GM23338 (cell line): ENCODE data around the gene CRACR2B. TPM values are rescaled to one million over a fixed set of nuclear protein-coding genes. Genes with fewer than 3 reads are reported as not detected.
A peak's percentile ranks its signal among the peaks of the same experiment; 100 is the strongest.

Source experiments
- ATAC-seq: fragments of 200-7000 bp; cut with Tn5 transposase; 3 replicates; pipeline ENCODE4 v1.9.1; 2020
- DNase-seq: peaks from one replicate; pipeline ENCODE4 v3.0.0-alpha.2; 2015; ENCODE audit warnings: low spot score
- H2AFZ ChIP-seq: fragments of 200-600 bp; sonication (generic); 2 replicates; pipeline ENCODE4 v1.8.0; 2016; ENCODE audit warnings: antibody characterized with exemption, mild to moderate bottlenecking, moderate library complexity
- H3F3A ChIP-seq: fragments of 200-600 bp; sonication (generic); replicated peaks from 2 replicates; pipeline ENCODE4 v1.8.0; 2017; ENCODE audit warnings: antibody characterized with exemption, mixed run types, low read depth
- H3K27ac ChIP-seq: fragments of 200-600 bp; sonication (generic); 2 replicates; pipeline ENCODE4 v1.6.1; 2016; ENCODE audit warnings: low read depth
- H3K27me3 ChIP-seq: fragments of 200-600 bp; sonication (generic); 2 replicates; pipeline ENCODE4 v1.8.0; 2016; ENCODE audit warnings: mild to moderate bottlenecking, mixed run types, moderate library complexity; ENCODE audit not compliant: insufficient read depth
- H3K36me3 ChIP-seq: fragments of 200-600 bp; sonication (generic); 2 replicates; pipeline ENCODE4 v1.8.0; 2016; ENCODE audit warnings: mild to moderate bottlenecking; ENCODE audit not compliant: insufficient read depth
- H3K4me1 ChIP-seq: fragments of 200-600 bp; sonication (generic); 2 replicates; pipeline ENCODE4 v1.8.0; 2016; ENCODE audit warnings: mild to moderate bottlenecking, moderate library complexity; ENCODE audit not compliant: insufficient read depth
- H3K4me2 ChIP-seq: fragments of 200-600 bp; sonication (generic); 2 replicates; pipeline ENCODE4 v1.7.1; 2017; ENCODE audit warnings: mixed run types
- H3K4me3 ChIP-seq: fragments of 200-600 bp; sonication (generic); 2 replicates; pipeline ENCODE4 v1.6.1; 2016; ENCODE audit warnings: mixed run types
- H3K79me2 ChIP-seq: fragments of 200-600 bp; sonication (generic); replicated peaks from 2 replicates; pipeline ENCODE4 v1.8.0; 2017; ENCODE audit warnings: mild to moderate bottlenecking; ENCODE audit not compliant: insufficient read depth
- H3K9me2 ChIP-seq: fragments of 200-600 bp; sonication (generic); 2 replicates; pipeline ENCODE4 v1.8.0; 2017; ENCODE audit not compliant: insufficient read depth
- H4K20me1 ChIP-seq: fragments of 200-600 bp; sonication (generic); replicated peaks from 2 replicates; pipeline ENCODE4 v1.8.0; 2017; ENCODE audit warnings: mild to moderate bottlenecking; ENCODE audit not compliant: insufficient read depth
- H3K27ac Mint-ChIP-seq: 2 replicates; pipeline ENCODE4 v1.8.0; 2020; ENCODE audit warnings: inconsistent platforms, mild to moderate bottlenecking, moderate library complexity, mixed read lengths
- H3K27me3 Mint-ChIP-seq: 3 replicates; pipeline ENCODE4 v1.8.0; 2022; ENCODE audit warnings: low read depth, mild to moderate bottlenecking, moderate library complexity, mixed read lengths, inconsistent platforms; ENCODE audit not compliant: insufficient read depth, poor library complexity
- H3K36me3 Mint-ChIP-seq: 3 replicates; pipeline ENCODE4 v1.8.0; 2021; ENCODE audit warnings: low read depth, mild to moderate bottlenecking, inconsistent platforms, moderate library complexity, mixed read lengths
- H3K4me1 Mint-ChIP-seq: 3 replicates; pipeline ENCODE4 v1.8.0; 2020; ENCODE audit warnings: mild to moderate bottlenecking, inconsistent platforms, mixed read lengths
- H3K4me3 Mint-ChIP-seq: 3 replicates; pipeline ENCODE4 v1.8.0; 2021; ENCODE audit warnings: moderate library complexity, mild to moderate bottlenecking, inconsistent platforms, mixed read lengths
- H3K9me3 Mint-ChIP-seq: 3 replicates; pipeline ENCODE4 v1.8.0; 2020; ENCODE audit warnings: moderate library complexity, mild to moderate bottlenecking, inconsistent platforms, mixed read lengths
- CREB1 ChIP-seq: fragments of 250-450 bp; sonication (Bioruptor Pico); IDR thresholded peaks from 2 replicates; pipeline ENCODE4 v1.5.0; 2020; ENCODE audit warnings: low read depth, mild to moderate bottlenecking, moderate library complexity
- EZH2 ChIP-seq: fragments of 200-600 bp; sonication (generic); IDR thresholded peaks from one replicate; pipeline ENCODE4 v1.8.0; 2017; ENCODE audit warnings: antibody characterized with exemption, mild to moderate bottlenecking, low read depth; ENCODE audit not compliant: unreplicated experiment
- EZH2phosphoT487 ChIP-seq: fragments of 200-600 bp; sonication (generic); IDR thresholded peaks from one replicate; pipeline ENCODE4 v1.8.1; 2018; ENCODE audit warnings: antibody characterized with exemption; ENCODE audit not compliant: unreplicated experiment
- JUNB ChIP-seq: IDR thresholded peaks from one replicate; pipeline ENCODE4 v1.6.1; 2016; ENCODE audit warnings: antibody characterized with exemption; ENCODE audit not compliant: unreplicated experiment
- NANOG ChIP-seq: IDR thresholded peaks from 2 replicates; pipeline ENCODE4 v1.6.1; 2016; ENCODE audit warnings: antibody characterized with exemption, borderline replicate concordance
- POLR2AphosphoS5 ChIP-seq: IDR thresholded peaks from 2 replicates; pipeline ENCODE4 v1.6.1; 2016; ENCODE audit warnings: antibody characterized with exemption, low read depth
- STAT1 ChIP-seq: IDR thresholded peaks from one replicate; pipeline ENCODE4 v1.6.1; 2016; ENCODE audit warnings: antibody characterized with exemption; ENCODE audit not compliant: unreplicated experiment
- ZNF114 ChIP-seq: fragments of 250-450 bp; sonication (Bioruptor Pico); IDR thresholded peaks from 2 replicates; pipeline ENCODE4 v1.5.0; 2020; ENCODE audit warnings: mild to moderate bottlenecking, moderate library complexity
- ZNF331 ChIP-seq: fragments of 250-450 bp; sonication (Bioruptor Pico); IDR thresholded peaks from 2 replicates; pipeline ENCODE4 v1.5.0; 2020; ENCODE audit warnings: low read depth, mild to moderate bottlenecking, moderate library complexity
- polyA plus RNA-seq: library from polyadenylated mRNA; unstranded; fragments of >200 nt; fragmentation: Nextera tagmentation; extraction: Ambion mirVana; gene quantifications from 2 replicates; pipeline ENCODE4 v1.2.1, GENCODE V29; 2016
- total RNA-seq: library from RNA; depleted of rRNA; stranded (reverse); fragments of >200 nt; shearing (Covaris generic); gene quantifications from 2 replicates; pipeline ENCODE4 v1.2.3, GENCODE V29; 2014
- TF ChIP-seq, protein P1 (sequence below): fragments of 250-450 bp; sonication (Bioruptor Pico); IDR thresholded peaks from 2 replicates; pipeline ENCODE4 v1.5.0; 2020; ENCODE audit warnings: mild to moderate bottlenecking, moderate library complexity
- TF ChIP-seq, protein P2 (sequence below): IDR thresholded peaks from one replicate; pipeline ENCODE4 v1.6.1; 2018; ENCODE audit warnings: antibody characterized with exemption; ENCODE audit not compliant: unreplicated experiment
- TF ChIP-seq, protein P3 (sequence below), 2 experiments: fragments of 200-600 bp in 1 of 2; sonication (generic) in 1 of 2; conservative IDR thresholded peaks; 2 replicates each; pipeline versions ENCODE4 v1.5.1 to v1.6.1; 2016 to 2017; ENCODE audit warnings: antibody characterized with exemption in 2 of 2, low read depth in 2 of 2, mild to moderate bottlenecking in 2 of 2, moderate library complexity in 1 of 2
- TF ChIP-seq, protein P4 (sequence below): IDR thresholded peaks from 2 replicates; pipeline ENCODE4 v1.6.1; 2016; ENCODE audit warnings: antibody characterized with exemption

CRACR2B gene
- total and polyA plus RNA-seq, 2 experiments from 2014 or later: 55.9 to 64.1 TPM

DNA sequence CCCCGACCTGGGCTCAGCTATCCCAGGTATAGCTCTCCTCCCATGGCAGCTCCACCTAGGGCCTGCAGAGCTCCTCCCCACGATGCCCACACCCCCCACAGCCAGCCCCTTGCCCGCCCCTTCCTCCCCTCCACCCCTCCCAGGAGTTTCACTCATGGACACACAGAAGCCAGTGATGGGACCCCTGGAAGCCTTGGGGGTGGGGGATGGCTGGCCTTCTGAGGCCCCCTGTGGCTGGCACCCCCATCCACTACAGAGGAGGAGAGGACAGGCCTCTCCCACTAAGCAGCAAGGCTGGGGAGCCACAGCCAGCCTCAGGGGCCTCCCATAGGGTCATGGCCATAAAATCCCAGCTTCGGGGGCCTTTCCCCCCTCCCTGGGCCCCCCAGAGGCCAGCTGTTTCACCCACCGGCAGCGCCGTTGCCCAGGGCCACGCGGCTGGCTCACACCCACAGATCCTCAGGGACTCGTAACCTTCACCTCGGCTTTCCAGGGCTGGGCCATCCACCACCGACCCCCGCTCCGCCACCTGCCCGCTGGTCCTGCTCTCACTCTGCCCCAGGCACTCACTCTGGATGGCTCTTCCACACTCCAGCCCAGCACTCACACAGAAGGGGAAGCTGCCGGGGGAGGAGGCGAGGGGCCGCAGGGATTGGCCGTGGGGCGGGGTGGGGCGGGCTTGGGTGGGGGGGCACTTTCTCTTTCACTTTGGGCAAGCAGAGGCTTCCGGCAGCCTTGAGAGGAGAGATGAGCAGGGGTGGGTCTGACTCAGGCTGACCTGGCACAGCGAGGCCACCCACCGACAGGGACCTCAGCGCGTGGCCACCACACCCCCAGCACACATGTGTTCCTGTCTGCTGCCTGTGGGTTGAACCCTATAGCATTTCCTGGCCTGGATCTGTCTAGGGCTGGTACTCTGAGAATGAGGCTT is 31.8 kb upstream of the CRACR2B start:
- 0 out of 2 replicates have a peak, but pooled peaks cover 3% of the 10 kb centered on the region for H4K20me1 ChIP-seq
- H3K27me3 ChIP-seq: no peaks in the 10 kb centered on the region
- Mint-ChIP-seq H3K27me3 (peaks cover 5% of the 10 kb centered on the region), H3K9me3 (no peaks in the 10 kb centered on the region), H3K36me3 (peaks cover 8% of the 10 kb centered on the region; the same call in 2 of the 3 replicates), H3K27ac (no peak overlapping the region; the same call in 1 of the 2 replicates), H3K4me3 (peak overlapping the region; percentile 81), H3K4me1 (peaks cover 20% of the 10 kb centered on the region; the same call in 2 of the 3 replicates)
- peak overlapping the region; percentile 95 for H3K4me2 ChIP-seq
- H3K9me2 ChIP-seq: no peaks in the 10 kb centered on the region
- H3K27ac ChIP-seq: no peak overlapping the region
- peak; percentile 57 for DNase-seq
- ATAC-seq: peak; percentile 24
- peak overlapping the region; percentile 86; the same call in 1 of the 2 replicates for H3K4me3 ChIP-seq
- H2AFZ ChIP-seq: no peak overlapping the region
- TF ChIP-seq ZNF114 (CRISPR knock-in tag) (no peak), CREB1 (CRISPR knock-in tag) (no peak), EZH2 (no peak), EZH2phosphoT487 (no peak), NANOG (no peak), ZNF331 (CRISPR knock-in tag) (no peak), JUNB (no peak), STAT1 (no peak), POLR2AphosphoS5 (no peak)
- TF ChIP-seq, protein P1, sequence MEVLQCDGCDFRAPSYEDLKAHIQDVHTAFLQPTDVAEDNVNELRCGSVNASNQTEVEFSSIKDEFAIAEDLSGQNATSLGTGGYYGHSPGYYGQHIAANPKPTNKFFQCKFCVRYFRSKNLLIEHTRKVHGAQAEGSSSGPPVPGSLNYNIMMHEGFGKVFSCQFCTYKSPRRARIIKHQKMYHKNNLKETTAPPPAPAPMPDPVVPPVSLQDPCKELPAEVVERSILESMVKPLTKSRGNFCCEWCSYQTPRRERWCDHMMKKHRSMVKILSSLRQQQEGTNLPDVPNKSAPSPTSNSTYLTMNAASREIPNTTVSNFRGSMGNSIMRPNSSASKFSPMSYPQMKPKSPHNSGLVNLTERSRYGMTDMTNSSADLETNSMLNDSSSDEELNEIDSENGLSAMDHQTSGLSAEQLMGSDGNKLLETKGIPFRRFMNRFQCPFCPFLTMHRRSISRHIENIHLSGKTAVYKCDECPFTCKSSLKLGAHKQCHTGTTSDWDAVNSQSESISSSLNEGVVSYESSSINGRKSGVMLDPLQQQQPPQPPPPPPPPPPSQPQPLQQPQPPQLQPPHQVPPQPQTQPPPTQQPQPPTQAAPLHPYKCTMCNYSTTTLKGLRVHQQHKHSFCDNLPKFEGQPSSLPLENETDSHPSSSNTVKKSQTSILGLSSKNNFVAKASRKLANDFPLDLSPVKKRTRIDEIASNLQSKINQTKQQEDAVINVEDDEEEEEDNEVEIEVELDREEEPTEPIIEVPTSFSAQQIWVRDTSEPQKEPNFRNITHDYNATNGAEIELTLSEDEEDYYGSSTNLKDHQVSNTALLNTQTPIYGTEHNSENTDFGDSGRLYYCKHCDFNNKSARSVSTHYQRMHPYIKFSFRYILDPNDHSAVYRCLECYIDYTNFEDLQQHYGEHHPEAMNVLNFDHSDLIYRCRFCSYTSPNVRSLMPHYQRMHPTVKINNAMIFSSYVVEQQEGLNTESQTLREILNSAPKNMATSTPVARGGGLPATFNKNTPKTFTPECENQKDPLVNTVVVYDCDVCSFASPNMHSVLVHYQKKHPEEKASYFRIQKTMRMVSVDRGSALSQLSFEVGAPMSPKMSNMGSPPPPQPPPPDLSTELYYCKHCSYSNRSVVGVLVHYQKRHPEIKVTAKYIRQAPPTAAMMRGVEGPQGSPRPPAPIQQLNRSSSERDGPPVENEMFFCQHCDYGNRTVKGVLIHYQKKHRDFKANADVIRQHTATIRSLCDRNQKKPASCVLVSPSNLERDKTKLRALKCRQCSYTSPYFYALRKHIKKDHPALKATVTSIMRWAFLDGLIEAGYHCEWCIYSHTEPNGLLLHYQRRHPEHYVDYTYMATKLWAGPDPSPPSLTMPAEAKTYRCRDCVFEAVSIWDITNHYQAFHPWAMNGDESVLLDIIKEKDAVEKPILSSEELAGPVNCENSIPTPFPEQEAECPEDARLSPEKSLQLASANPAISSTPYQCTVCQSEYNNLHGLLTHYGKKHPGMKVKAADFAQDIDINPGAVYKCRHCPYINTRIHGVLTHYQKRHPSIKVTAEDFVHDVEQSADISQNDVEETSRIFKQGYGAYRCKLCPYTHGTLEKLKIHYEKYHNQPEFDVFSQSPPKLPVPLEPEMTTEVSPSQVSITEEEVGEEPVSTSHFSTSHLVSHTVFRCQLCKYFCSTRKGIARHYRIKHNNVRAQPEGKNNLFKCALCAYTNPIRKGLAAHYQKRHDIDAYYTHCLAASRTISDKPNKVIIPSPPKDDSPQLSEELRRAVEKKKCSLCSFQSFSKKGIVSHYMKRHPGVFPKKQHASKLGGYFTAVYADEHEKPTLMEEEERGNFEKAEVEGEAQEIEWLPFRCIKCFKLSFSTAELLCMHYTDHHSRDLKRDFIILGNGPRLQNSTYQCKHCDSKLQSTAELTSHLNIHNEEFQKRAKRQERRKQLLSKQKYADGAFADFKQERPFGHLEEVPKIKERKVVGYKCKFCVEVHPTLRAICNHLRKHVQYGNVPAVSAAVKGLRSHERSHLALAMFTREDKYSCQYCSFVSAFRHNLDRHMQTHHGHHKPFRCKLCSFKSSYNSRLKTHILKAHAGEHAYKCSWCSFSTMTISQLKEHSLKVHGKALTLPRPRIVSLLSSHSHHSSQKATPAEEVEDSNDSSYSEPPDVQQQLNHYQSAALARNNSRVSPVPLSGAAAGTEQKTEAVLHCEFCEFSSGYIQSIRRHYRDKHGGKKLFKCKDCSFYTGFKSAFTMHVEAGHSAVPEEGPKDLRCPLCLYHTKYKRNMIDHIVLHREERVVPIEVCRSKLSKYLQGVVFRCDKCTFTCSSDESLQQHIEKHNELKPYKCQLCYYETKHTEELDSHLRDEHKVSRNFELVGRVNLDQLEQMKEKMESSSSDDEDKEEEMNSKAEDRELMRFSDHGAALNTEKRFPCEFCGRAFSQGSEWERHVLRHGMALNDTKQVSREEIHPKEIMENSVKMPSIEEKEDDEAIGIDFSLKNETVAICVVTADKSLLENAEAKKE (CRISPR knock-in tag): no peak
- TF ChIP-seq, protein P2, sequence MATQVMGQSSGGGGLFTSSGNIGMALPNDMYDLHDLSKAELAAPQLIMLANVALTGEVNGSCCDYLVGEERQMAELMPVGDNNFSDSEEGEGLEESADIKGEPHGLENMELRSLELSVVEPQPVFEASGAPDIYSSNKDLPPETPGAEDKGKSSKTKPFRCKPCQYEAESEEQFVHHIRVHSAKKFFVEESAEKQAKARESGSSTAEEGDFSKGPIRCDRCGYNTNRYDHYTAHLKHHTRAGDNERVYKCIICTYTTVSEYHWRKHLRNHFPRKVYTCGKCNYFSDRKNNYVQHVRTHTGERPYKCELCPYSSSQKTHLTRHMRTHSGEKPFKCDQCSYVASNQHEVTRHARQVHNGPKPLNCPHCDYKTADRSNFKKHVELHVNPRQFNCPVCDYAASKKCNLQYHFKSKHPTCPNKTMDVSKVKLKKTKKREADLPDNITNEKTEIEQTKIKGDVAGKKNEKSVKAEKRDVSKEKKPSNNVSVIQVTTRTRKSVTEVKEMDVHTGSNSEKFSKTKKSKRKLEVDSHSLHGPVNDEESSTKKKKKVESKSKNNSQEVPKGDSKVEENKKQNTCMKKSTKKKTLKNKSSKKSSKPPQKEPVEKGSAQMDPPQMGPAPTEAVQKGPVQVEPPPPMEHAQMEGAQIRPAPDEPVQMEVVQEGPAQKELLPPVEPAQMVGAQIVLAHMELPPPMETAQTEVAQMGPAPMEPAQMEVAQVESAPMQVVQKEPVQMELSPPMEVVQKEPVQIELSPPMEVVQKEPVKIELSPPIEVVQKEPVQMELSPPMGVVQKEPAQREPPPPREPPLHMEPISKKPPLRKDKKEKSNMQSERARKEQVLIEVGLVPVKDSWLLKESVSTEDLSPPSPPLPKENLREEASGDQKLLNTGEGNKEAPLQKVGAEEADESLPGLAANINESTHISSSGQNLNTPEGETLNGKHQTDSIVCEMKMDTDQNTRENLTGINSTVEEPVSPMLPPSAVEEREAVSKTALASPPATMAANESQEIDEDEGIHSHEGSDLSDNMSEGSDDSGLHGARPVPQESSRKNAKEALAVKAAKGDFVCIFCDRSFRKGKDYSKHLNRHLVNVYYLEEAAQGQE: no peak
- TF ChIP-seq, protein P3, sequence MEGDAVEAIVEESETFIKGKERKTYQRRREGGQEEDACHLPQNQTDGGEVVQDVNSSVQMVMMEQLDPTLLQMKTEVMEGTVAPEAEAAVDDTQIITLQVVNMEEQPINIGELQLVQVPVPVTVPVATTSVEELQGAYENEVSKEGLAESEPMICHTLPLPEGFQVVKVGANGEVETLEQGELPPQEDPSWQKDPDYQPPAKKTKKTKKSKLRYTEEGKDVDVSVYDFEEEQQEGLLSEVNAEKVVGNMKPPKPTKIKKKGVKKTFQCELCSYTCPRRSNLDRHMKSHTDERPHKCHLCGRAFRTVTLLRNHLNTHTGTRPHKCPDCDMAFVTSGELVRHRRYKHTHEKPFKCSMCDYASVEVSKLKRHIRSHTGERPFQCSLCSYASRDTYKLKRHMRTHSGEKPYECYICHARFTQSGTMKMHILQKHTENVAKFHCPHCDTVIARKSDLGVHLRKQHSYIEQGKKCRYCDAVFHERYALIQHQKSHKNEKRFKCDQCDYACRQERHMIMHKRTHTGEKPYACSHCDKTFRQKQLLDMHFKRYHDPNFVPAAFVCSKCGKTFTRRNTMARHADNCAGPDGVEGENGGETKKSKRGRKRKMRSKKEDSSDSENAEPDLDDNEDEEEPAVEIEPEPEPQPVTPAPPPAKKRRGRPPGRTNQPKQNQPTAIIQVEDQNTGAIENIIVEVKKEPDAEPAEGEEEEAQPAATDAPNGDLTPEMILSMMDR (conservative IDR thresholded peaks at IDR 0.05; ENCODE audit: low read depth in 2 of 2): no peak
- TF ChIP-seq, protein P4, sequence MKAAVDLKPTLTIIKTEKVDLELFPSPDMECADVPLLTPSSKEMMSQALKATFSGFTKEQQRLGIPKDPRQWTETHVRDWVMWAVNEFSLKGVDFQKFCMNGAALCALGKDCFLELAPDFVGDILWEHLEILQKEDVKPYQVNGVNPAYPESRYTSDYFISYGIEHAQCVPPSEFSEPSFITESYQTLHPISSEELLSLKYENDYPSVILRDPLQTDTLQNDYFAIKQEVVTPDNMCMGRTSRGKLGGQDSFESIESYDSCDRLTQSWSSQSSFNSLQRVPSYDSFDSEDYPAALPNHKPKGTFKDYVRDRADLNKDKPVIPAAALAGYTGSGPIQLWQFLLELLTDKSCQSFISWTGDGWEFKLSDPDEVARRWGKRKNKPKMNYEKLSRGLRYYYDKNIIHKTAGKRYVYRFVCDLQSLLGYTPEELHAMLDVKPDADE: no peak
- no peaks in the 10 kb centered on the region for H3K36me3 ChIP-seq
- no peaks in the 10 kb centered on the region; the same call in 1 of the 2 replicates for H3K79me2 ChIP-seq
- peaks cover 21% of the 10 kb centered on the region for H3F3A ChIP-seq
- H3K4me1 ChIP-seq: peaks cover 12% of the 10 kb centered on the region; the same call in 1 of the 2 replicates
